GM23248 (cell line): ENCODE results near the gene IRF4. TPM values are rescaled to one million over a fixed set of nuclear protein-coding genes. Genes with fewer than 3 reads are reported as not detected.

Source experiments
- DNase-seq: peaks from one replicate; pipeline ENCODE4 v3.0.0-alpha.2; 2015
- H2AFZ ChIP-seq: fragments of 200-600 bp; sonication (generic); 2 replicates; pipeline ENCODE4 v1.6.1; 2016; ENCODE audit warnings: antibody characterized with exemption
- H3F3A ChIP-seq: fragments of 200-600 bp; sonication (generic); 2 replicates; pipeline ENCODE4 v1.6.1; 2016; ENCODE audit warnings: mild to moderate bottlenecking, antibody characterized with exemption, mixed run types; ENCODE audit not compliant: insufficient read depth
- H3K27ac ChIP-seq: fragments of 200-600 bp; sonication (generic); 2 replicates; pipeline ENCODE4 v1.5.1; 2016; ENCODE audit warnings: mild to moderate bottlenecking
- H3K27me3 ChIP-seq: fragments of 200-600 bp; sonication (generic); replicated peaks from 2 replicates; pipeline ENCODE4 v1.6.1; 2016; ENCODE audit warnings: mild to moderate bottlenecking; ENCODE audit not compliant: insufficient read depth
- H3K36me3 ChIP-seq: fragments of 200-600 bp; sonication (generic); 2 replicates; pipeline ENCODE4 v1.6.1; 2016; ENCODE audit warnings: low read depth, mild to moderate bottlenecking
- H3K4me1 ChIP-seq: fragments of 200-600 bp; sonication (generic); 2 replicates; pipeline ENCODE4 v1.6.1; 2016; ENCODE audit warnings: mild to moderate bottlenecking; ENCODE audit not compliant: insufficient read depth
- H3K4me2 ChIP-seq: fragments of 200-600 bp; sonication (generic); one replicate; pipeline ENCODE4 v1.6.1; 2016; ENCODE audit warnings: mild to moderate bottlenecking; ENCODE audit not compliant: unreplicated experiment
- H3K4me3 ChIP-seq: fragments of 200-600 bp; sonication (generic); 2 replicates; pipeline ENCODE4 v1.5.1; 2016; ENCODE audit warnings: mild to moderate bottlenecking
- H3K79me2 ChIP-seq: fragments of 200-600 bp; sonication (generic); 2 replicates; pipeline ENCODE4 v1.6.1; 2016; ENCODE audit warnings: mild to moderate bottlenecking; ENCODE audit not compliant: insufficient read depth
- H3K9ac ChIP-seq: fragments of 200-600 bp; sonication (generic); 2 replicates; pipeline ENCODE4 v1.6.1; 2016; ENCODE audit warnings: mild to moderate bottlenecking
- H3K9me2 ChIP-seq: fragments of 200-600 bp; sonication (generic); 2 replicates; pipeline ENCODE4 v1.6.1; 2016; ENCODE audit warnings: mixed run types, mild to moderate bottlenecking, moderate library complexity; ENCODE audit not compliant: insufficient read depth
- H3K9me3 ChIP-seq: fragments of 200-600 bp; sonication (generic); one replicate; pipeline ENCODE4 v1.6.1; 2017; ENCODE audit warnings: low read depth
- H4K20me1 ChIP-seq: fragments of 200-600 bp; sonication (generic); 2 replicates; pipeline ENCODE4 v1.6.0; 2016; ENCODE audit not compliant: insufficient read depth
- EZH2 ChIP-seq: fragments of 200-600 bp; sonication (generic); IDR thresholded peaks from 2 replicates; pipeline ENCODE4 v1.6.1; 2018; ENCODE audit warnings: antibody characterized with exemption, mild to moderate bottlenecking; ENCODE audit not compliant: insufficient read depth, poor library complexity, severe bottlenecking
- EZH2phosphoT487 ChIP-seq: fragments of 200-600 bp; sonication (generic); IDR thresholded peaks from 2 replicates; pipeline ENCODE4 v1.6.1; 2018; ENCODE audit warnings: antibody characterized with exemption, moderate library complexity, mild to moderate bottlenecking, low read depth; ENCODE audit not compliant: insufficient read depth
- WGBS, 2 experiments: methylation state at CpG; one replicate each; pipeline ENCODE4 v1.1.6; 2015 to 2017; ENCODE audit warnings: low lambda C conversion rate in 2 of 2, low coverage in 1 of 2; ENCODE audit errors: missing lambda C conversion rate in 2 of 2; 5-methylcytosine and 5-hydroxymethylcytosine counted together
- in situ Hi-C: fragments of 300-500 bp; cut with MboI; formaldehyde crosslinking; loops from 2 replicates; pipeline ENCODE4 v1.15.0; 2020
- polyA plus RNA-seq: library from polyadenylated mRNA; unstranded; fragments of >200 nt; fragmentation: Nextera tagmentation; extraction: Ambion mirVana; gene quantifications from 2 replicates; pipeline ENCODE4 v1.2.1, GENCODE V29; 2016
- total RNA-seq: library from RNA; depleted of rRNA; stranded (reverse); fragments of >200 nt; shearing (Covaris generic); gene quantifications from 2 replicates; pipeline ENCODE4 v1.2.3, GENCODE V29; 2014

IRF4 gene
- total and polyA plus RNA-seq, 2 experiments from 2014 or later: 0.23 TPM; not detected in 1

DNA sequence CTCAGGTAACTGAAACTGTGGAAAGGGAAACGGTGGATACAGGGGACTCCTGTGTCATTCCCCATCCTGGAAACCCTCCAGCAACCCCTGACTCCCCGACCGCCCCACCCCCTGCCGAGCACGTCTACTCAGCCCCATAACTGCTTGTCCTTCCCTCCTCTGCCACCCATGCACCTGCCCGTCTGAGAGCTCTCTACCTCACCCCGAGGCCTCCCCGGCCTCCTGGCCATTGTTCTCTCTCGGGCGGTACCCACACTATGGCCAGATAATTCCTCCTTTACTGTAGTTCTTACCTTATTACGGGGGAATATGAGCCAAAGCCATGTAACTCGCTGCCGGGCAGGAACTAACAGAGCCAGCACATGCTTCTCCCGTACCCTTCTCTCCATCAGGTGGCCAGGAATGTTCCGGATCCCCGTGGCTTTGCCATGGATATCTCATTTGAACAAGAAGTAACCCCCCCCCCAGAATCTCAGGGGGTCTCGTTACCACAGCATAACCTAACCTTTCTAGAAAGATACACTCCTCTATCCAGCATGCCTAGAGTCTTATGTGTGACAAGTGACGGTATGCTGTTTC, 4.8 kb upstream of the IRF4 start:
- H3K27ac ChIP-seq: no peak overlapping the region
- no peak overlapping the region for H2AFZ ChIP-seq
- no peak overlapping the region for H3K4me2 ChIP-seq
- H3K9me2 ChIP-seq: no peaks in the 10 kb centered on the region
- no peaks in the 10 kb centered on the region for H3K9me3 ChIP-seq
- no peaks in the 10 kb centered on the region for H4K20me1 ChIP-seq
- TF ChIP-seq EZH2phosphoT487: no peak
- TF ChIP-seq EZH2: no peak
- 68 to 77% methylated on average over 17 to 18 of the region's 18 CpGs for WGBS, 2 experiments
- no peak overlapping the region for H3K9ac ChIP-seq
- H3K4me1 ChIP-seq: no peaks in the 10 kb centered on the region
- H3K36me3 ChIP-seq: no peaks in the 10 kb centered on the region
- DNase-seq: no peak
- H3K27me3 ChIP-seq: peaks cover 45% of the 10 kb centered on the region
- in situ Hi-C loops: no loop called here
- H3K4me3 ChIP-seq: no peak overlapping the region
- H3K79me2 ChIP-seq: no peaks in the 10 kb centered on the region
- no peaks in the 10 kb centered on the region for H3F3A ChIP-seq

DNA sequence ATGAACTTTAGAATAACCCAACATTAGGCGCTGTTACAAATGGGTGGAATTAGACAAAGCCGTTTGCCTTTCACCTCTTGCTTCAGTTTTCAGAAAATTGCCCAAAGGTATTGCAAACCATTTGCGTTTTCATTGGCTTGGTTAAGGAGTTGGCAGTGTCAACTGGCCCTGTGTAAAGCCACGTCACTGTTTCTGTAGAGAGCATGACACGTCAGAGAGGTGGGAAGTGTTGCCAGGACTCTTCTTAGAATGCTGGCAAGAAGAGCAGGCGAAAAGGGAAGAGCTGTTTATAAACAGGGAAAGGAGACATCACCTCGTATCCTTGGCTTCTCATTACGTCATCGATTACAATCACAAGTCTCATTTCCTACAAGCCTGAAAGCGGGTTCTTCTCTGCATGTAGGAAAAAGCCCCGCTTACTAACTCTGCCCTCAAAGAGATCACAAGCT, 4.2 kb upstream of the IRF4 start:
- peaks cover 45% of the 10 kb centered on the region for H3K27me3 ChIP-seq
- WGBS, 2 experiments: 59% methylated on average over 11 of the region's 11 CpGs
- peak; percentile 47 for DNase-seq

DNA sequence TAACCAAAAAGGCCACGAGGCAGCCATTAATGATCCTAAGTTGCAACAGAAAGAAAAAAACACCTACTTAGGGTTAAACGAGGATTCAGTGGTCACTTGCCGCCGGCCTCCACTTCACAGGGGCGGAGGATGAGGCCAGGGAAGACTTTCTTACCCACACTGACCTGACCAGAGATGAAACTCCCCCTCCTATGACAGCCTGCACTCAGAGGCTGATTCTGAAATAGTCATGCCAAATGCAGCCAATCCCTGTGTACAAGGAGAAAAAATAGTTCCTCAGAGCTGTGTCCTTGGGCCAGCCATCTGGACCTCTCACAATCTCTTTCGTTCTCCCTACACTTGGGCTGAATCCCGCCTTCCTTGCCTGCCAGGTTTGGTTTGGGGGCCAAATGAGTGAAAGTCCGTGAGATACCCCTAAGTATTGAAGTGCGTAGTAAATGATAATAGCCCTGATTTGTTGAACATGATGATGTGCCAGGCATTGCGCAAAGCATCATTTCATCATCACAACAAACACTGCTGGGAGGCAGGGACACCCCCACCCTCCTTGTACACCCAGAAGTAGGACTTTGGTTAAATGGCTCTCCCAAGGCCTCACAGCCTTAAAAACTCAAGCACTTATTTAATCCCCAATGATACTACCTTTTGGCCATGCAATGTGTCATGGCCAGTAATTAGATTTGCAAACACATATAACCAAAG, 3.2 kb upstream of the IRF4 start:
- Histone ChIP-seq H4K20me1 (no peaks in the 10 kb centered on the region), H3K4me2 (no peak overlapping the region), H3K79me2 (no peaks in the 10 kb centered on the region), H3K27me3 (peaks cover 52% of the 10 kb centered on the region), H3K9me3 (no peaks in the 10 kb centered on the region), H3K4me3 (no peak overlapping the region), H2AFZ (no peak overlapping the region), H3K4me1 (no peaks in the 10 kb centered on the region), H3K27ac (no peak overlapping the region), H3K36me3 (no peaks in the 10 kb centered on the region), H3K9ac (no peak overlapping the region), H3F3A (no peaks in the 10 kb centered on the region), H3K9me2 (no peaks in the 10 kb centered on the region)
- in situ Hi-C loops: no loop called here
- WGBS, 2 experiments: 66 to 69% methylated on average over 10 of the region's 10 CpGs
- TF ChIP-seq EZH2: peak; percentile 38
- no peak for TF ChIP-seq EZH2phosphoT487
- DNase-seq: no peak

More for the DNA sequence above, 4.2 kb upstream of the IRF4 start:
- TF ChIP-seq EZH2: no peak
- Histone ChIP-seq H3K9ac (no peak overlapping the region), H3K4me2 (no peak overlapping the region), H3K4me1 (no peaks in the 10 kb centered on the region), H3K9me2 (no peaks in the 10 kb centered on the region), H3K36me3 (no peaks in the 10 kb centered on the region), H3F3A (no peaks in the 10 kb centered on the region), H3K79me2 (no peaks in the 10 kb centered on the region), H3K4me3 (no peak overlapping the region), H2AFZ (no peak overlapping the region), H3K27ac (no peak overlapping the region), H3K9me3 (no peaks in the 10 kb centered on the region), H4K20me1 (no peaks in the 10 kb centered on the region)
- in situ Hi-C loops: no loop called here

DNA sequence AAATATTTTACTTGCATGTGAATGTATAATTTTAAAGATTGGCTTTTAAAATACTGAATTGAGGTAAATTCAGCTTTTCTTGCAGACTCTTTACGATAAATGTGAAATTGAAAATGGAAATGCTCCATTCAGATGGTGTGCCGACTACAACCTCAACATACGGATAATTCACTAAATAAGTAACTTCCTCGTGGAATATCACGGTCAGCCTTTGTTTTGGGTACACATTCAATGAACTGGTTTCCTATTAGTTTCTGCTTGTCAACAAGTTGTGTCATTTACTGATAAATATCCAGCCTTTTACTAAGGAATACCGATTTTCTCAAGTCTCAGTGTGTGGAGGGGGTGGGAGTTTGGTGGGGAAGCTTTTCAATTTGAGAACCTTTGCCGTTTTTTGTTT, 2.4 kb upstream of the IRF4 start:
- Histone ChIP-seq H3K9me2 (no peaks in the 10 kb centered on the region), H3K4me2 (no peak overlapping the region), H3K27me3 (peaks cover 58% of the 10 kb centered on the region), H3K36me3 (no peaks in the 10 kb centered on the region), H3F3A (no peaks in the 10 kb centered on the region), H3K4me3 (no peak overlapping the region), H3K4me1 (no peaks in the 10 kb centered on the region), H3K79me2 (no peaks in the 10 kb centered on the region), H3K9ac (no peak overlapping the region), H3K9me3 (no peaks in the 10 kb centered on the region), H2AFZ (no peak overlapping the region), H4K20me1 (no peaks in the 10 kb centered on the region), H3K27ac (no peak overlapping the region)
- 70 to 77% methylated on average over 7 of the region's 7 CpGs for WGBS, 2 experiments
- in situ Hi-C loops: no loop called here
- TF ChIP-seq EZH2phosphoT487: no peak
- TF ChIP-seq EZH2: no peak
- DNase-seq: no peak

DNA sequence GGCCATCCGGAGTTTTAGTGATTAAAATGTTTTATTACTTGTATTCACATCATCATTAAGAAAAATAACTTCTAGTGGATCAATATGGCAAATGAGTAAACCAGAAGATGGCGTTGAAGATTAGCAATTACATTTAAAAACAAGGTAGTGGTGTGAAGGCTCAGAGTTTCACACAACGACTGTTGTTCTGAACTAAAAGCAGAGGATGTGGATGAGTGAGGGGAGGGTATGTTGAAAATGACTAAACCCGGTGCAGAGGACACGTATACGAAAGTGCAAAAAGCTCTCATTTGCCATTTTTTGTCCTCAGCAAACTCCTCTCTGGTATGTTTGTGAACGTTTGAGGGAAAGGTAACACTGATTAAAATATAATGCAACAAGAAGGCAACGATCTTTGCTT, 1.9 kb upstream of the IRF4 start:
- WGBS, 2 experiments: 50 to 53% methylated on average over 8 of the region's 8 CpGs
- Histone ChIP-seq H4K20me1 (no peaks in the 10 kb centered on the region), H3K9me2 (no peaks in the 10 kb centered on the region), H3K27ac (no peak overlapping the region), H3K4me3 (no peak overlapping the region), H3K4me2 (no peak overlapping the region), H2AFZ (no peak overlapping the region), H3K9ac (no peak overlapping the region), H3K36me3 (no peaks in the 10 kb centered on the region), H3K27me3 (peaks cover 63% of the 10 kb centered on the region), H3K4me1 (no peaks in the 10 kb centered on the region), H3F3A (no peaks in the 10 kb centered on the region), H3K9me3 (no peaks in the 10 kb centered on the region), H3K79me2 (no peaks in the 10 kb centered on the region)
- TF ChIP-seq EZH2phosphoT487: no peak
- no peak for TF ChIP-seq EZH2
- in situ Hi-C loops: no loop called here
- DNase-seq: no peak
